HepG2 (cell line): Measurements from ENCODE around the gene CFAP91. TPM values are rescaled to one million over a fixed set of nuclear protein-coding genes. Genes with fewer than 3 reads are reported as not detected.

Experiments
- ATAC-seq: fragments of 200-7000 bp; cut with Tn5 transposase; 3 replicates; pipeline ENCODE4 v1.9.1; 2020; ENCODE audit warnings: mild to moderate bottlenecking, moderate library complexity
- BruUV-seq: library from RNA; stranded (reverse); fragments of 400-500 nt; replicated peaks from 2 replicates; lab custom pipeline; 2021; lab: Mats Ljungman, UMichigan
- CTCF ChIA-PET: fragments of 300-600 bp; formaldehyde crosslinking; extraction: SDS; loops from one replicate; lab custom pipeline; 2021; ENCODE audit warnings: low total read pairs, inconsistent platforms, low intra/inter-chr PET ratio; lab: Yijun Ruan, JAX
- POLR2A ChIA-PET: fragments of 350-600 bp; sonication (Branson Sonifier 250); formaldehyde crosslinking; loops from one replicate; lab custom pipeline; 2020; ENCODE audit warnings: antibody characterized with exemption, inconsistent platforms; lab: Yijun Ruan, JAX
- DNase-seq: peaks from one replicate; pipeline ENCODE4 v3.0.0-alpha.2; 2015; ENCODE audit warnings: low spot score
- FAIRE-seq: peaks from 3 replicates; lab custom pipeline; 2011; peaks lifted over from hg19 to GRCh38; lab: Jason Lieb, UNC
- H2AFZ ChIP-seq: one replicate; pipeline ENCODE4 v1.6.1; 2011; ENCODE audit warnings: low read length, inconsistent platforms
- H3K27ac ChIP-seq: fragments of 300-600 bp; 3 replicates; pipeline ENCODE4 v1.8.0; 2011; ENCODE audit warnings: mixed run types, mild to moderate bottlenecking, mixed read lengths, low read length, inconsistent platforms; ENCODE audit not compliant: insufficient read depth; ENCODE audit errors: extremely low read length
- H3K27me3 ChIP-seq, 2 experiments: fragments of 200-600 bp in 1 of 2; 2 replicates in 1 of 2; 3 replicates in 1 of 2; pipeline versions ENCODE4 v1.6.0 to v1.8.0; 2011; ENCODE audit warnings: low read length in 2 of 2, mild to moderate bottlenecking in 2 of 2, moderate library complexity in 2 of 2, inconsistent platforms in 1 of 2; ENCODE audit not compliant: insufficient read depth in 2 of 2, control insufficient read depth in 1 of 2
- H3K36me3 ChIP-seq, 2 experiments: fragments of 200-600 bp in 1 of 2; replicated peaks in 1 of 2; 2 replicates in 1 of 2; 3 replicates in 1 of 2; pipeline versions ENCODE4 v1.5.1 to v1.8.0; 2011; ENCODE audit warnings: low read length in 2 of 2, inconsistent platforms in 1 of 2; ENCODE audit not compliant: insufficient read depth in 2 of 2, control insufficient read depth in 1 of 2
- H3K4me1 ChIP-seq: 2 replicates; pipeline ENCODE4 v1.5.1; 2012; ENCODE audit warnings: low read length, inconsistent platforms; ENCODE audit not compliant: insufficient read depth
- H3K4me2 ChIP-seq: 2 replicates; pipeline ENCODE4 v1.6.0; 2011; ENCODE audit warnings: low read depth, low read length, inconsistent platforms
- H3K4me3 ChIP-seq, 3 experiments: fragments of 200-600 bp in 1 of 3; sonication (generic), shearing (Covaris generic) in 1 of 3; replicated peaks in 1 of 3; 2 replicates each; pipeline ENCODE4 v1.5.1; 2011 to 2016; ENCODE audit warnings: low read length in 3 of 3, inconsistent platforms in 2 of 3, low read depth in 2 of 3, mild to moderate bottlenecking in 2 of 3, control low read depth in 1 of 3, mixed read lengths in 1 of 3; ENCODE audit not compliant: insufficient read depth in 1 of 3
- H3K79me2 ChIP-seq: one replicate; pipeline ENCODE4 v1.6.1; 2011; ENCODE audit warnings: low read length, inconsistent platforms; ENCODE audit not compliant: insufficient read depth
- H3K9ac ChIP-seq: 2 replicates; pipeline ENCODE4 v1.6.0; 2011; ENCODE audit warnings: mild to moderate bottlenecking, low read depth, low read length, inconsistent platforms; ENCODE audit not compliant: insufficient read depth
- H3K9me3 ChIP-seq: 2 replicates; pipeline ENCODE4 v1.5.1; 2012; ENCODE audit warnings: mild to moderate bottlenecking, low read length
- H4K20me1 ChIP-seq: 2 replicates; pipeline ENCODE4 v1.6.0; 2011; ENCODE audit warnings: inconsistent platforms, mild to moderate bottlenecking, low read length, moderate library complexity; ENCODE audit not compliant: insufficient read depth
- HMGXB4 ChIP-seq, 2 experiments: sonication (generic) in 1 of 2; formaldehyde crosslinking in 1 of 2; IDR thresholded peaks; 2 replicates each; pipeline versions ENCODE4 v1.4.0 to v1.6.1; 2018 to 2020; ENCODE audit warnings: missing genetic modification reagents in 2 of 2, borderline replicate concordance in 1 of 2, low read depth in 1 of 2, mild to moderate bottlenecking in 1 of 2, missing biosample characterization in 1 of 2
- NR3C1 ChIP-seq: sonication (generic); formaldehyde crosslinking; IDR thresholded peaks from 2 replicates; pipeline ENCODE4 v1.4.0; 2020; ENCODE audit warnings: missing genetic modification reagents
- RARG ChIP-seq: sonication (generic); formaldehyde crosslinking; IDR thresholded peaks from 2 replicates; pipeline ENCODE4 v1.4.0; 2020; ENCODE audit warnings: low read depth, mild to moderate bottlenecking, missing genetic modification reagents
- TBX3 ChIP-seq: fragments of 450-650 bp; IDR thresholded peaks from 2 replicates; pipeline ENCODE4 v1.6.1; 2017; ENCODE audit warnings: antibody characterized with exemption, mild to moderate bottlenecking, inconsistent platforms, borderline replicate concordance
- ZFYVE20 ChIP-seq: sonication (generic); formaldehyde crosslinking; IDR thresholded peaks from 2 replicates; pipeline ENCODE4 v1.8.0; 2023; ENCODE audit warnings: low read depth, mild to moderate bottlenecking, moderate library complexity, missing genetic modification reagents, borderline replicate concordance
- ZMAT5 ChIP-seq: sonication (generic); formaldehyde crosslinking; IDR thresholded peaks from 2 replicates; pipeline ENCODE4 v1.5.0; 2020; ENCODE audit warnings: mild to moderate bottlenecking, low read depth, missing genetic modification reagents, borderline replicate concordance
- ZNF3 ChIP-seq: IDR thresholded peaks from 2 replicates; pipeline ENCODE4 v1.7.0; 2017; ENCODE audit warnings: inconsistent platforms
- ZNF34 ChIP-seq: sonication (generic); formaldehyde crosslinking; IDR thresholded peaks from 2 replicates; pipeline ENCODE4 v1.4.0; 2020; ENCODE audit warnings: mild to moderate bottlenecking, missing genetic modification reagents, borderline replicate concordance
- ZNF441 ChIP-seq: sonication (generic); formaldehyde crosslinking; IDR thresholded peaks from 2 replicates; pipeline ENCODE4 v1.7.0; 2021; ENCODE audit warnings: missing genetic modification reagents, borderline replicate concordance
- ZNF530 ChIP-seq: sonication (generic); formaldehyde crosslinking; IDR thresholded peaks from 2 replicates; pipeline ENCODE4 v1.5.0; 2020; ENCODE audit warnings: low read depth, mild to moderate bottlenecking, missing genetic modification reagents
- ZNF547 ChIP-seq: sonication (generic); formaldehyde crosslinking; IDR thresholded peaks from 2 replicates; pipeline ENCODE4 v1.5.1; 2020; ENCODE audit warnings: mild to moderate bottlenecking, missing genetic modification reagents
- ZNF766 ChIP-seq: sonication (generic); formaldehyde crosslinking; IDR thresholded peaks from 2 replicates; pipeline ENCODE4 v1.5.0; 2020; ENCODE audit warnings: missing genetic modification reagents, borderline replicate concordance
- WGBS: methylation state at CpG from one replicate; pipeline ENCODE4 v1.1.6; 2017; ENCODE audit warnings: low lambda C conversion rate; 5-methylcytosine and 5-hydroxymethylcytosine counted together
- in situ Hi-C: cut with HindIII; loops from 2 replicates; pipeline ENCODE4 v1.10.0; 2017; ENCODE audit warnings: low pct_unique_long_range_greater_than_20kb; ENCODE audit not compliant: extremely low pct_ligation_motif_present
- intact Hi-C: fragments of 100-400 bp; cut with micrococcal nuclease; formaldehyde crosslinking; loops from one replicate; pipeline ENCODE4 v1.10.0; 2022; ENCODE audit not compliant: unreplicated experiment
- polyA plus RNA-seq, 8 experiments: library from polyadenylated mRNA; depleted of rRNA in 3 of 8; stranded (reverse) in 7 of 8; unstranded in 1 of 8; fragments of >200 nt; fragmentation: Illumina TruSeq in 4 of 8; extraction: Trizol in 4 of 8; gene quantifications; 2 replicates each; pipeline versions ENCODE4 v1.2.1 to v1.2.3, GENCODE V29; 2011 to 2016; ENCODE audit warnings: low read depth in 4 of 8, missing spikeins in 1 of 8, mixed read lengths in 1 of 8; ENCODE audit not compliant: insufficient read depth in 1 of 8
- total RNA-seq, 5 experiments: library from RNA; depleted of rRNA; stranded (reverse); fragments of >200 nt; fragmentation: Illumina TruSeq; extraction: Trizol; gene quantifications; 2 replicates each; pipeline ENCODE4 v1.2.3, GENCODE V29; 2016; ENCODE audit warnings: low read depth in 1 of 5

Gene CFAP91
- total and polyA plus RNA-seq, 2 of the 13 experiments (the other 11 are each of a cell fraction or from before 2014, with no cell fraction given): not detected

GRCh38 chr3:119751423-119751822, 48.6 kb downstream of the CFAP91 start:
- Histone ChIP-seq H3K4me3 (no peak overlapping the region), H3K9me3 (no peaks in the 10 kb centered on the region), H2AFZ (no peak overlapping the region), H4K20me1 (no peaks in the 10 kb centered on the region)
- DNase-seq (no peak), ATAC-seq (no peak), FAIRE-seq (no peak)
- CTCF ChIA-PET: no interaction called here
- no peak for TF ChIP-seq NR3C1
- TF ChIP-seq ZNF547 (CRISPR knock-in tag): no peak
- no peak for TF ChIP-seq HMGXB4 (CRISPR knock-in tag; IDR thresholded peaks at IDR 0.05; ENCODE audit: borderline replicate concordance in 1 of 2, low read depth in 1 of 2)
- TF ChIP-seq ZNF34 (CRISPR knock-in tag): no peak
- no peak for TF ChIP-seq ZNF441 (CRISPR knock-in tag)
- no peak for TF ChIP-seq TBX3
- no peak for TF ChIP-seq ZNF3
- TF ChIP-seq RARG (CRISPR knock-in tag): no peak
- TF ChIP-seq ZMAT5 (CRISPR knock-in tag): no peak
- TF ChIP-seq ZNF530: no peak
- TF ChIP-seq ZNF766 (CRISPR knock-in tag): no peak
- TF ChIP-seq ZFYVE20: no peak
- TF ChIP-seq, all 625 proteins: peak for 0
- BruUV-seq: no TSS peak
- no peak overlapping the region for H3K27ac ChIP-seq
- no peaks in the 10 kb centered on the region for H3K79me2 ChIP-seq
- no peaks in the 10 kb centered on the region for H3K4me1 ChIP-seq
- in situ Hi-C loops: no loop called here
- H3K9ac ChIP-seq: no peak overlapping the region
- WGBS: no CpG with 5 or more reads among the region's 3 CpGs
- no peak overlapping the region for H3K4me2 ChIP-seq
- no peaks in the 10 kb centered on the region for H3K36me3 ChIP-seq
- H3K27me3 ChIP-seq: no peaks in the 10 kb centered on the region; a peak in 1 of 5 replicates
- intact Hi-C loops: no loop called here
- POLR2A ChIA-PET: no interaction called here

Other genes with a start within 250 kb of the CFAP91 start
- gene TMEM39A, start 239.4 kb upstream of the CFAP91 start, total RNA-seq (2016; rRNA removed; fragmentation: Illumina TruSeq; extraction: Trizol): 32.9 and 55.8 TPM in 2 replicates
- 56.8 and 64.9 TPM in 2 replicates for gene TMEM39A, start 239.4 kb upstream of the CFAP91 start, polyA plus RNA-seq (2011; rRNA removed)
- gene POGLUT1, start 234.1 kb upstream of the CFAP91 start, total RNA-seq (2016; rRNA removed; fragmentation: Illumina TruSeq; extraction: Trizol): 14.2 and 22.9 TPM in 2 replicates
- gene POGLUT1, start 234.1 kb upstream of the CFAP91 start, polyA plus RNA-seq (2011; rRNA removed): 12.9 and 15.3 TPM in 2 replicates
- gene TIMMDC1, start 204.5 kb upstream of the CFAP91 start, total RNA-seq (2016; rRNA removed; fragmentation: Illumina TruSeq; extraction: Trizol): 77.8 and 78.2 TPM in 2 replicates
- 41.9 and 50.0 TPM in 2 replicates for gene TIMMDC1, start 204.5 kb upstream of the CFAP91 start, polyA plus RNA-seq (2011; rRNA removed)
- not detected in 2 replicates for gene CD80, start 143.4 kb upstream of the CFAP91 start, total RNA-seq (2016; rRNA removed; fragmentation: Illumina TruSeq; extraction: Trizol)
- gene CD80, start 143.4 kb upstream of the CFAP91 start, polyA plus RNA-seq (2011; rRNA removed): not detected in 2 replicates
- 0.15 TPM in 1 of 2 replicates, not detected in the other for gene ADPRH, start 123.5 kb upstream of the CFAP91 start, total RNA-seq (2016; rRNA removed; fragmentation: Illumina TruSeq; extraction: Trizol)
- gene ADPRH, start 123.5 kb upstream of the CFAP91 start, polyA plus RNA-seq (2011; rRNA removed): 0.01 and 0.07 TPM in 2 replicates
- 0.11 TPM in 1 of 2 replicates, not detected in the other for gene PLA1A, start 105.1 kb upstream of the CFAP91 start, total RNA-seq (2016; rRNA removed; fragmentation: Illumina TruSeq; extraction: Trizol)
- gene PLA1A, start 105.1 kb upstream of the CFAP91 start, polyA plus RNA-seq (2011; rRNA removed): 0.16 and 0.18 TPM in 2 replicates
- gene POPDC2, start 42.4 kb upstream of the CFAP91 start, total RNA-seq (2016; rRNA removed; fragmentation: Illumina TruSeq; extraction: Trizol): 0.18 TPM in 1 of 2 replicates, not detected in the other
- 0.55 and 0.58 TPM in 2 replicates for gene POPDC2, start 42.4 kb upstream of the CFAP91 start, polyA plus RNA-seq (2011; rRNA removed)
- 51.0 and 66.2 TPM in 2 replicates for gene COX17, start 25.6 kb upstream of the CFAP91 start, total RNA-seq (2016; rRNA removed; fragmentation: Illumina TruSeq; extraction: Trizol)
- gene COX17, start 25.6 kb upstream of the CFAP91 start, polyA plus RNA-seq (2011; rRNA removed): 34.3 and 41.4 TPM in 2 replicates
- 10.9 and 13.4 TPM in 2 replicates for gene NR1I2, start 79.1 kb downstream of the CFAP91 start, total RNA-seq (2016; rRNA removed; fragmentation: Illumina TruSeq; extraction: Trizol)
- 8.8 and 9.8 TPM in 2 replicates for gene NR1I2, start 79.1 kb downstream of the CFAP91 start, polyA plus RNA-seq (2011; rRNA removed)